CD4-positive, CD25-positive, alpha-beta regulatory T cell (primary cell): ENCODE measurements around the gene LRRC49. TPM values are rescaled to one million over a fixed set of nuclear protein-coding genes. Genes with fewer than 3 reads are reported as not detected.
"Not testable (repeated sequence)": the region's sequence is repeated elsewhere in the genome, so short reads cannot be mapped to it uniquely, and the experiment has no call there.

Experiments
- ATAC-seq, 2 donors: fragments of 150-1000 bp; cut with Tn5 transposase; one replicate each; pipeline ENCODE4 v1.10.0; 2021; ENCODE audit warnings: low read depth in 2 of 2, moderate number of reproducible peaks in 2 of 2, moderate library complexity in 1 of 2
- DNase-seq, 3 donors: peaks; one replicate each; pipeline versions ENCODE4 v3.0.0 to v3.0.0-alpha.2; 2012 to 2022; ENCODE audit warnings: mixed read lengths in 1 of 3
- H3K27ac ChIP-seq: one replicate; pipeline ENCODE4 v1.7.0; 2013; ENCODE audit warnings: mild to moderate bottlenecking, low read length; ENCODE audit not compliant: insufficient read depth, poor library complexity, severe bottlenecking
- H3K27me3 ChIP-seq: one replicate; pipeline ENCODE4 v1.7.0; 2013; ENCODE audit warnings: low read length; ENCODE audit not compliant: control insufficient read depth, insufficient read depth
- H3K36me3 ChIP-seq: one replicate; pipeline ENCODE4 v1.7.0; 2013; ENCODE audit warnings: mild to moderate bottlenecking, low read length, moderate library complexity; ENCODE audit not compliant: control insufficient read depth, insufficient read depth
- H3K4me1 ChIP-seq: 2 replicates; pipeline ENCODE4 v1.7.0; 2013; ENCODE audit warnings: mild to moderate bottlenecking, low read length; ENCODE audit not compliant: insufficient read depth, control insufficient read depth, poor library complexity, severe bottlenecking
- H3K4me3 ChIP-seq: one replicate; pipeline ENCODE4 v1.7.0; 2013; ENCODE audit warnings: low read depth, mild to moderate bottlenecking, low read length, moderate library complexity
- H3K9me3 ChIP-seq, 2 experiments: 1 replicate in 1 of 2; 2 replicates in 1 of 2; pipeline ENCODE4 v1.7.0; 2013; ENCODE audit warnings: low read length in 2 of 2, mild to moderate bottlenecking in 1 of 2, moderate library complexity in 1 of 2; ENCODE audit not compliant: control insufficient read depth in 2 of 2
- H3K27ac Mint-ChIP-seq, 3 donors: one replicate each; pipeline ENCODE4 v1.8.0; 2020 to 2022; ENCODE audit warnings: mild to moderate bottlenecking in 3 of 3, mixed read lengths in 3 of 3, moderate library complexity in 2 of 3
- H3K27me3 Mint-ChIP-seq: one replicate; pipeline ENCODE4 v1.8.0; 2022; ENCODE audit warnings: mild to moderate bottlenecking, mixed read lengths
- H3K36me3 Mint-ChIP-seq: one replicate; pipeline ENCODE4 v1.8.0; 2020; ENCODE audit warnings: mixed read lengths
- H3K4me1 Mint-ChIP-seq, 4 donors: one replicate each; pipeline ENCODE4 v1.8.0; 2020 to 2022; ENCODE audit warnings: mixed read lengths in 4 of 4, mild to moderate bottlenecking in 1 of 4
- H3K4me3 Mint-ChIP-seq, 4 donors: one replicate each; pipeline ENCODE4 v1.8.0; 2020 to 2022; ENCODE audit warnings: mild to moderate bottlenecking in 4 of 4, mixed read lengths in 4 of 4, moderate library complexity in 3 of 4
- H3K9me3 Mint-ChIP-seq, 7 donors: one replicate each; pipeline ENCODE4 v1.8.0; 2020 to 2022; ENCODE audit warnings: mixed read lengths in 7 of 7, mild to moderate bottlenecking in 3 of 7, moderate library complexity in 2 of 7
- polyA plus RNA-seq, 4 donors: library from polyadenylated mRNA; unstranded; fragments of 300-500 nt; fragmentation: Illumina TruSeq; gene quantifications; one replicate each; pipeline ENCODE4 v1.2.3, GENCODE V29; 2021
- total RNA-seq: library from RNA; stranded (reverse); gene quantifications from one replicate; pipeline ENCODE4 v1.2.3, GENCODE V29; 2022

The LRRC49 gene
- total and polyA plus RNA-seq, 5 donors from 2014 or later = 0.34 TPM; not detected in 4

- Histone ChIP-seq H3K36me3 (no peaks in the 10 kb centered on the region), H3K4me1 (no peaks in the 10 kb centered on the region), H3K27me3 (peaks cover 2% of the 10 kb centered on the region), H3K27ac (no peak overlapping the region), H3K4me3 (no peak overlapping the region), H3K9me3 (peaks cover 0 to 2% of the 10 kb centered on the region in 2 experiments)
- ATAC-seq (no peak), DNase-seq (no peak)
- Mint-ChIP-seq H3K4me1 (no peaks in the 10 kb centered on the region), H3K4me3 (no peak overlapping the region), H3K36me3 (no peaks in the 10 kb centered on the region), H3K9me3 (peaks cover 0 to 4% (median 1%) of the 10 kb centered on the region in 7 donors), H3K27ac (no peak overlapping the region), H3K27me3 (peaks cover 10% of the 10 kb centered on the region)
Measured at GRCh38 chr15:71005895-71006294, 113.3 kb downstream of the LRRC49 start.

- ATAC-seq (no peak), DNase-seq (no peak)
- no peaks in the 10 kb centered on the region for H3K9me3 ChIP-seq
- no peaks in the 10 kb centered on the region for H3K36me3 Mint-ChIP-seq
- H3K27me3 ChIP-seq = peaks cover 2% of the 10 kb centered on the region
- no peak overlapping the region for H3K27ac Mint-ChIP-seq
- no peaks in the 10 kb centered on the region for H3K4me1 Mint-ChIP-seq
- peaks cover 13% of the 10 kb centered on the region for H3K27me3 Mint-ChIP-seq
- no peak overlapping the region for H3K4me3 Mint-ChIP-seq
- H3K4me1 ChIP-seq = no peaks in the 10 kb centered on the region
- H3K9me3 Mint-ChIP-seq = peaks cover 0 to 2% (median 0%) of the 10 kb centered on the region in 7 donors
- no peak overlapping the region for H3K4me3 ChIP-seq
- no peak overlapping the region for H3K27ac ChIP-seq
- H3K36me3 ChIP-seq = no peaks in the 10 kb centered on the region
Measured at GRCh38 chr15:71008250-71008870, 115.7 kb downstream of the LRRC49 start.

GRCh38 chr15:71010472-71010871 is 117.8 kb downstream of the LRRC49 start:
- Mint-ChIP-seq H3K36me3 (no peaks in the 10 kb centered on the region), H3K4me1 (no peaks in the 10 kb centered on the region), H3K9me3 (peaks cover 0 to 2% (median 0%) of the 10 kb centered on the region in 7 donors), H3K27ac (no peak overlapping the region), H3K4me3 (no peak overlapping the region), H3K27me3 (peaks cover 9% of the 10 kb centered on the region)
- DNase-seq (no peak), ATAC-seq (no peak)
- Histone ChIP-seq H3K4me1 (no peaks in the 10 kb centered on the region), H3K27me3 (peaks cover 2% of the 10 kb centered on the region), H3K27ac (no peak overlapping the region), H3K9me3 (no peaks in the 10 kb centered on the region), H3K4me3 (no peak overlapping the region), H3K36me3 (no peaks in the 10 kb centered on the region)

- DNase-seq (no peak), ATAC-seq (no peak)
- peaks cover 0 to 2% (median 0%) of the 10 kb centered on the region in 7 donors for H3K9me3 Mint-ChIP-seq
- Histone ChIP-seq H3K4me1 (no peaks in the 10 kb centered on the region), H3K36me3 (no peaks in the 10 kb centered on the region), H3K27ac (no peak overlapping the region), H3K9me3 (no peaks in the 10 kb centered on the region), H3K4me3 (no peak overlapping the region), H3K27me3 (peaks cover 2% of the 10 kb centered on the region)
- H3K4me1 Mint-ChIP-seq = no peaks in the 10 kb centered on the region
- H3K27me3 Mint-ChIP-seq = peaks cover 9% of the 10 kb centered on the region
- no peak overlapping the region for H3K4me3 Mint-ChIP-seq
- H3K36me3 Mint-ChIP-seq = no peaks in the 10 kb centered on the region
- H3K27ac Mint-ChIP-seq = no peak overlapping the region
Measured at GRCh38 chr15:71010997-71011396, 118.4 kb downstream of the LRRC49 start.

GRCh38 chr15:71011503-71012155 is 119.0 kb downstream of the LRRC49 start:
- Histone ChIP-seq H3K36me3 (no peaks in the 10 kb centered on the region), H3K4me1 (no peaks in the 10 kb centered on the region), H3K27me3 (peaks cover 2% of the 10 kb centered on the region), H3K27ac (no peak overlapping the region), H3K4me3 (no peak overlapping the region), H3K9me3 (no peaks in the 10 kb centered on the region)
- Mint-ChIP-seq H3K9me3 (peaks cover 0 to 2% (median 0%) of the 10 kb centered on the region in 7 donors), H3K4me1 (no peaks in the 10 kb centered on the region), H3K27me3 (peaks cover 9% of the 10 kb centered on the region), H3K36me3 (no peaks in the 10 kb centered on the region), H3K4me3 (no peak overlapping the region), H3K27ac (no peak overlapping the region)
- peak in 1 of 3 donors; percentile 2 for DNase-seq
- no peak for ATAC-seq

- ATAC-seq = no peak
- Histone ChIP-seq H3K27ac (no peak overlapping the region), H3K36me3 (no peaks in the 10 kb centered on the region), H3K27me3 (peaks cover 2% of the 10 kb centered on the region), H3K9me3 (no peaks in the 10 kb centered on the region), H3K4me3 (no peak overlapping the region), H3K4me1 (no peaks in the 10 kb centered on the region)
- no peaks in the 10 kb centered on the region for H3K4me1 Mint-ChIP-seq
- H3K4me3 Mint-ChIP-seq = no peak overlapping the region
- no peak for DNase-seq
- no peaks in the 10 kb centered on the region for H3K36me3 Mint-ChIP-seq
- peaks cover 0 to 2% (median 0%) of the 10 kb centered on the region in 7 donors for H3K9me3 Mint-ChIP-seq
- no peak overlapping the region for H3K27ac Mint-ChIP-seq
- peaks cover 4% of the 10 kb centered on the region for H3K27me3 Mint-ChIP-seq
Measured at GRCh38 chr15:71013446-71013845, 120.8 kb downstream of the LRRC49 start.

GRCh38 chr15:71015342-71015741 is 122.7 kb downstream of the LRRC49 start:
- Histone ChIP-seq H3K4me1 (no peaks in the 10 kb centered on the region), H3K9me3 (no peaks in the 10 kb centered on the region), H3K27me3 (peaks cover 2% of the 10 kb centered on the region), H3K27ac (no peak overlapping the region), H3K4me3 (no peak overlapping the region), H3K36me3 (no peaks in the 10 kb centered on the region)
- DNase-seq = no peak
- Mint-ChIP-seq H3K9me3 (peaks cover 0 to 10% (median 2%) of the 10 kb centered on the region in 7 donors), H3K27ac (no peak overlapping the region), H3K27me3 (peaks cover 8% of the 10 kb centered on the region), H3K4me1 (no peaks in the 10 kb centered on the region), H3K4me3 (no peak overlapping the region), H3K36me3 (no peaks in the 10 kb centered on the region)
- ATAC-seq = no peak

- not testable (repeated sequence) for H3K27me3 Mint-ChIP-seq
Measured at GRCh38 chr15:71031232-71031631, 138.6 kb downstream of the LRRC49 start.

More at GRCh38 chr15:71031232-71031631, 138.6 kb downstream of the LRRC49 start:
- not testable (repeated sequence) for ATAC-seq, H3K4me1 Mint-ChIP-seq, H3K4me1 ChIP-seq, H3K27ac Mint-ChIP-seq, H3K27ac ChIP-seq, H3K9me3 ChIP-seq, H3K36me3 ChIP-seq, H3K36me3 Mint-ChIP-seq, H3K27me3 ChIP-seq, H3K4me3 ChIP-seq, H3K4me3 Mint-ChIP-seq, DNase-seq
- peaks cover 0 to 17% (median 3%) of the 10 kb centered on the region in 7 donors for H3K9me3 Mint-ChIP-seq
